ENCODE data around the gene NFX1. TPM values are rescaled to one million over a fixed set of nuclear protein-coding genes. Genes with fewer than 3 reads are reported as not detected.
"Not testable (repeated sequence)": the region's sequence is repeated elsewhere in the genome, so short reads cannot be mapped to it uniquely, and the experiment has no call there.

NFX1 gene
- total and polyA plus RNA-seq, 2 donors: 15.5 to 23.3 TPM

DNA sequence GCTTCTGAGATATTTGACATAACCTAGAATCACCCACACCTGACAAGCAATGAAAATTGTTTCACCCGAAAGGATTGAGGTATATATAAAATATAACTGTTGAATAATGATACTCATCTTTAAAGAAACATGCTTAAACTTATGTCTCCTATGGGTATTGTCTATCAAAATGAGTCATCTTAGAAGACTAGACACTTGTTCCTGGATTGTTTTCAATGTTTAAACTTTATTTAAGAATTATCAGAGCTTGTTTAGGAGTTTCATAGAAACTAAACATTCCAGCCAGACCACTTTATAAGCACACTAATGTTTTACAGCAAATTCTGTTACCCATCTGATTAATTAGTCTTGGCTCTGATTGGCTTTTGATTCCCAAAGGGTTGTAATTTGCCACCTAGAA, 19.6 kb downstream of the NFX1 start:
- H3K36me3 ChIP-seq (ENCODE audit: control insufficient read depth in 2 of 2, insufficient read depth in 2 of 2, low read length in 1 of 2): peaks cover 74 to 92% of the 10 kb centered on the region in 2 donors
- H3K4me3 ChIP-seq (ENCODE audit: low read length in 2 of 2): no peak overlapping the region
- no peak for DNase-seq (ENCODE audit: low read depth in 6 of 9, low spot score in 9 of 9)
- H3K4me1 ChIP-seq (ENCODE audit: control insufficient read depth in 2 of 2, insufficient read depth in 2 of 2, low read length in 2 of 2): no peaks in the 10 kb centered on the region
- 94% methylated on average over 1 of the region's 1 CpG for WGBS
- no peaks in the 10 kb centered on the region for H3K27me3 ChIP-seq (ENCODE audit: control insufficient read depth in 2 of 2, insufficient read depth in 1 of 2, low read length in 1 of 2)
- H3K9me3 ChIP-seq (ENCODE audit: control insufficient read depth in 2 of 2, insufficient read depth in 1 of 2, low read length in 1 of 2): no peaks in the 10 kb centered on the region
- H3K27ac ChIP-seq (ENCODE audit: low read depth in 1 of 2, low read length in 1 of 2): no peak overlapping the region

DNA sequence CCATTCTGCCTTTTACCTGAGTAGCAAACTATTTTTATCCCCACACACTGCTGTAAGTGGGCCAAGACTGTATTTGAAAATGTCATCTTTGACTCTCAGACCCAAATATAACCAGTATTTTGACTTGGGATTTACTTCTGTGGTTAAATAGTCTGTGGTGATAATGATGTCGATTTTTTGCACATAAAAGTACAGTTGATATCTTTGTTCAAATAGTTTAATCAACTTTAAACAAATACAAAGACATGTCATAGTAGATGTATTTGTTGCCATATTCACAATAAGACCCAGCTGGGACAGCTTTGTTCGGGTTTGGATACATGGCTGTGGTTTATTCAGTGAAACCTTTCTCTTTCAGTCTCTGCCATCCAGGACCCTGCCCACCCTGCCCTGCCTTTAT, 20.4 kb downstream of the NFX1 start:
- no peaks in the 10 kb centered on the region for H3K9me3 ChIP-seq (ENCODE audit: control insufficient read depth in 2 of 2, insufficient read depth in 1 of 2, low read length in 1 of 2)
- 99% methylated on average over 2 of the region's 2 CpGs for WGBS
- DNase-seq (ENCODE audit: low read depth in 6 of 9, low spot score in 9 of 9): no peak
- no peaks in the 10 kb centered on the region for H3K4me1 ChIP-seq (ENCODE audit: control insufficient read depth in 2 of 2, insufficient read depth in 2 of 2, low read length in 2 of 2)
- H3K27ac ChIP-seq (ENCODE audit: low read depth in 1 of 2, low read length in 1 of 2): no peak overlapping the region
- H3K27me3 ChIP-seq (ENCODE audit: control insufficient read depth in 2 of 2, insufficient read depth in 1 of 2, low read length in 1 of 2): no peaks in the 10 kb centered on the region
- H3K36me3 ChIP-seq (ENCODE audit: control insufficient read depth in 2 of 2, insufficient read depth in 2 of 2, low read length in 1 of 2): peaks cover 70 to 91% of the 10 kb centered on the region in 2 donors
- no peak overlapping the region for H3K4me3 ChIP-seq (ENCODE audit: low read length in 2 of 2)

GRCh38 chr9:33311953-33312352, 21.6 kb downstream of the NFX1 start:
- no peak for DNase-seq (ENCODE audit: low read depth in 6 of 9, low spot score in 9 of 9)
- no peak overlapping the region for H3K4me3 ChIP-seq (ENCODE audit: low read length in 2 of 2)
- no peaks in the 10 kb centered on the region for H3K4me1 ChIP-seq (ENCODE audit: control insufficient read depth in 2 of 2, insufficient read depth in 2 of 2, low read length in 2 of 2)
- H3K27me3 ChIP-seq (ENCODE audit: control insufficient read depth in 2 of 2, insufficient read depth in 1 of 2, low read length in 1 of 2): no peaks in the 10 kb centered on the region
- no peaks in the 10 kb centered on the region for H3K9me3 ChIP-seq (ENCODE audit: control insufficient read depth in 2 of 2, insufficient read depth in 1 of 2, low read length in 1 of 2)
- H3K27ac ChIP-seq (ENCODE audit: low read depth in 1 of 2, low read length in 1 of 2): no peak overlapping the region
- WGBS: 99% methylated on average over 2 of the region's 2 CpGs
- H3K36me3 ChIP-seq (ENCODE audit: control insufficient read depth in 2 of 2, insufficient read depth in 2 of 2, low read length in 1 of 2): peaks cover 65 to 90% of the 10 kb centered on the region in 2 donors

DNA sequence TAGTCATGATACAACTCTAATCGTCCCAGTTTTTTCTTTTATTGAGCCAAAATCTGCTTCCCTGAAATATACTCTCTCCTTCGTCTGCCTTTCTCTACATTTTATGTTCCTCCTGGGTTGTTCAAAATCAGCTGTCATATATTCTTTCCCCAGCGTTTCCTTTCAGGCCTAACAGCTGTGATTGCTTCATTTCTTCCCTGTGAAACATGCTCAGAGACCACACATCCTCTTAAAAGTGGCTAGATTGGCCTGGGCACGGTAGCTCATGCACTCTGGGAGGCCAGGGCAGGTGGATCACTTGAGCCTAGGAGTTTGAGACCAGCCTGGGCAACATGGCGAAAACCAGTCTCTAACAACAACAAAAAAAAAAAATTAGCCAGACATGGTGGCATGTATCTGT, 25.1 kb downstream of the NFX1 start:
- Histone ChIP-seq H3K4me3 (ENCODE audit: low read length in 2 of 2) (no peak overlapping the region), H3K36me3 (ENCODE audit: control insufficient read depth in 2 of 2, insufficient read depth in 2 of 2, low read length in 1 of 2) (peaks cover 67 to 88% of the 10 kb centered on the region in 2 donors), H3K4me1 (ENCODE audit: control insufficient read depth in 2 of 2, insufficient read depth in 2 of 2, low read length in 2 of 2) (no peaks in the 10 kb centered on the region), H3K9me3 (ENCODE audit: control insufficient read depth in 2 of 2, insufficient read depth in 1 of 2, low read length in 1 of 2) (no peaks in the 10 kb centered on the region), H3K27ac (ENCODE audit: low read depth in 1 of 2, low read length in 1 of 2) (no peak overlapping the region), H3K27me3 (ENCODE audit: control insufficient read depth in 2 of 2, insufficient read depth in 1 of 2, low read length in 1 of 2) (no peaks in the 10 kb centered on the region)
- no peak for DNase-seq (ENCODE audit: low read depth in 6 of 9, low spot score in 9 of 9)
- WGBS: 92% methylated on average over 5 of the region's 5 CpGs

DNA sequence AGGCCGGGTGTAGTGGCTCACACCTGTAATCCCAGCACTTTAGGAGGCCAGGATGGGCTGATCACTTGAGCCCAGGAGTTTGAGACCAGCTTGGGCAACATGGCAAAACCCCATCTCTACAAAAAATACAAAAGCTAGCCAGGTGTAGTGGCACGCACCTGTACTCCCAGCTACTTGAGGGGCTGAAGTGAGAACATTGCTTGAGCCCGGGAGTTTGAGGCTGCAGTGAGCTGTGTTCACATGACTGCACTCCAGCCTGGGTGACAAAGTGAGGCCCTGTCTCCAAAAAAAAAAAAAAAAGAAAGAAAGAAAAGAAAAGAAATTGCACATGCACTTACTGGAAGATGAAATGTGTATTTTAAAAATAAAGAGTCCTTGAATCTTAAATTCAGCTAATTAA, 26.8 kb downstream of the NFX1 start:
- not testable (repeated sequence) for H3K27me3 ChIP-seq (ENCODE audit: control insufficient read depth in 2 of 2, insufficient read depth in 1 of 2, low read length in 1 of 2); H3K4me3 ChIP-seq (ENCODE audit: low read length in 2 of 2); H3K27ac ChIP-seq (ENCODE audit: low read depth in 1 of 2, low read length in 1 of 2); DNase-seq (ENCODE audit: low read depth in 6 of 9, low spot score in 9 of 9); H3K9me3 ChIP-seq (ENCODE audit: control insufficient read depth in 2 of 2, insufficient read depth in 1 of 2, low read length in 1 of 2); H3K4me1 ChIP-seq (ENCODE audit: control insufficient read depth in 2 of 2, insufficient read depth in 2 of 2, low read length in 2 of 2)
- peaks cover 70 to 88% of the 10 kb centered on the region in 2 donors for H3K36me3 ChIP-seq (ENCODE audit: control insufficient read depth in 2 of 2, insufficient read depth in 2 of 2, low read length in 1 of 2)
- over 99% methylated on average over 3 of the region's 3 CpGs for WGBS

DNA sequence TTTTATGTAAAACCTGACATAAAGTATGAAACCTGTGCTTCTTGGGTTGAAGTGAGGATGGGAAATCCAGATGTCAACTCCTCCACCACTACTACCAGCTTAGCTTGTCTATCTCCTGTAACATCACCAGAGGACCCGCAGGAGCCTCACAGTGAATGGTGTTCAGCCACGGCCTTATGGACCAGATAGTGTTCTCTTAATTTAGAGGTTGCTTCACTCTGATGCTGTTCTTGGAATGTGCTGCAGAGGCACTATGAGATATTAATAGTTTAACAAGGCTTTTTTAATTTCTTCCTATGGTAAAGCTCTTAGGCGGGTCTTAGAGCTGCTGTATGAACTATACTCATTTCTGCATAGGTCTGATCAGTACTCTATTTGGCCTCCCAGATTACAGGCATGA, 27.9 kb downstream of the NFX1 start:
- Histone ChIP-seq H3K27ac (ENCODE audit: low read depth in 1 of 2, low read length in 1 of 2) (no peak overlapping the region), H3K36me3 (ENCODE audit: control insufficient read depth in 2 of 2, insufficient read depth in 2 of 2, low read length in 1 of 2) (peaks cover 71 to 88% of the 10 kb centered on the region in 2 donors)
- 97% methylated on average over 3 of the region's 3 CpGs for WGBS

DNA sequence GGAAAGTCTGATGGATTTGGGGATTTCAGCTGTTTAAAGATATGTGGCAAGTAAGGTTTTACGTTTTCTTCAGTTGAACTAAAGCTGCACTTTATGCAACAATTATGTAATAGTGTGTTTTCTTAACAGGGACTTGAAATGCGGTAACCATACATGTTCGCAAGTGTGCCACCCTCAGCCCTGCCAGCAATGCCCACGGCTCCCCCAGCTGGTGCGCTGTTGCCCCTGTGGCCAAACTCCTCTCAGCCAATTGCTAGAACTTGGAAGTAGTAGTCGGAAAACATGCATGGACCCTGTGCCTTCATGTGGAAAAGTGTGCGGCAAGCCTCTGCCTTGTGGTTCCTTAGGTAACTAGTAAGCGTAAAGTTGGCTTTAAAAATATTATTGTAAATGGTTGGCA, 28.5 kb downstream of the NFX1 start:
- no peaks in the 10 kb centered on the region for H3K27me3 ChIP-seq (ENCODE audit: control insufficient read depth in 2 of 2, insufficient read depth in 1 of 2, low read length in 1 of 2)
- DNase-seq (ENCODE audit: low read depth in 6 of 9, low spot score in 9 of 9): no peak
- no peak overlapping the region for H3K4me3 ChIP-seq (ENCODE audit: low read length in 2 of 2)
- H3K4me1 ChIP-seq (ENCODE audit: control insufficient read depth in 2 of 2, insufficient read depth in 2 of 2, low read length in 2 of 2): no peaks in the 10 kb centered on the region
- H3K27ac ChIP-seq (ENCODE audit: low read depth in 1 of 2, low read length in 1 of 2): no peak overlapping the region
- WGBS: 96% methylated on average over 8 of the region's 8 CpGs
- H3K36me3 ChIP-seq (ENCODE audit: control insufficient read depth in 2 of 2, insufficient read depth in 2 of 2, low read length in 1 of 2): peaks cover 68 to 87% of the 10 kb centered on the region in 2 donors
- no peaks in the 10 kb centered on the region for H3K9me3 ChIP-seq (ENCODE audit: control insufficient read depth in 2 of 2, insufficient read depth in 1 of 2, low read length in 1 of 2)

More for the DNA sequence above, 27.9 kb downstream of the NFX1 start:
- no peaks in the 10 kb centered on the region for H3K27me3 ChIP-seq (ENCODE audit: control insufficient read depth in 2 of 2, insufficient read depth in 1 of 2, low read length in 1 of 2)
- no peaks in the 10 kb centered on the region for H3K9me3 ChIP-seq (ENCODE audit: control insufficient read depth in 2 of 2, insufficient read depth in 1 of 2, low read length in 1 of 2)
- no peaks in the 10 kb centered on the region for H3K4me1 ChIP-seq (ENCODE audit: control insufficient read depth in 2 of 2, insufficient read depth in 2 of 2, low read length in 2 of 2)
- DNase-seq (ENCODE audit: low read depth in 6 of 9, low spot score in 9 of 9): no peak
- H3K4me3 ChIP-seq (ENCODE audit: low read length in 2 of 2): no peak overlapping the region

DNA sequence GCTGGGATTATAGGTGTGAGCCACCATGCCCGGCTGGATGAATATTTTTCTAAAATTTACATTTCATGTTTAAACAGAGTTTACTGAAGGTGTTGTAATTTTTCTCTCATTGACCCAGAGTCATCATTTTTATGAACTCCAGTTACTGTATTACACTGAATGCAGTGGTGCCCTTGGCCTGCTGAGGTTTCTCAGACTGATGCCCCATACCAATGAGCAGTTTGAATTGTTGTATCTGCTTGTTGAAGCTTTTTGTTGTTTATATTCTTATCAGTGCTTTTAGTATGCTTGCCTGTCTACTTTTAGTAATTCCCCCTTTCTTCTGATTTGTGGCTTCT, 29.9 kb downstream of the NFX1 start:
- Histone ChIP-seq H3K4me3 (ENCODE audit: low read length in 2 of 2) (no peak overlapping the region), H3K4me1 (ENCODE audit: control insufficient read depth in 2 of 2, insufficient read depth in 2 of 2, low read length in 2 of 2) (no peaks in the 10 kb centered on the region), H3K36me3 (ENCODE audit: control insufficient read depth in 2 of 2, insufficient read depth in 2 of 2, low read length in 1 of 2) (peaks cover 61 to 83% of the 10 kb centered on the region in 2 donors), H3K27ac (ENCODE audit: low read depth in 1 of 2, low read length in 1 of 2) (no peak overlapping the region), H3K9me3 (ENCODE audit: control insufficient read depth in 2 of 2, insufficient read depth in 1 of 2, low read length in 1 of 2) (no peaks in the 10 kb centered on the region), H3K27me3 (ENCODE audit: control insufficient read depth in 2 of 2, insufficient read depth in 1 of 2, low read length in 1 of 2) (no peaks in the 10 kb centered on the region)
- no peak for DNase-seq (ENCODE audit: low read depth in 6 of 9, low spot score in 9 of 9)
- WGBS: 92% methylated on average over 1 of the region's 1 CpG

GRCh38 chr9:33320568-33321261, 30.4 kb downstream of the NFX1 start:
- H3K27ac ChIP-seq (ENCODE audit: low read depth in 1 of 2, low read length in 1 of 2): peak overlapping the region in 1 of 2 donors; percentile 36
- no peaks in the 10 kb centered on the region for H3K4me1 ChIP-seq (ENCODE audit: control insufficient read depth in 2 of 2, insufficient read depth in 2 of 2, low read length in 2 of 2)
- no peak overlapping the region for H3K4me3 ChIP-seq (ENCODE audit: low read length in 2 of 2)
- no peak for DNase-seq (ENCODE audit: low read depth in 6 of 9, low spot score in 9 of 9)
- WGBS: 94% methylated on average over 2 of the region's 2 CpGs
- H3K27me3 ChIP-seq (ENCODE audit: control insufficient read depth in 2 of 2, insufficient read depth in 1 of 2, low read length in 1 of 2): no peaks in the 10 kb centered on the region
- H3K36me3 ChIP-seq (ENCODE audit: control insufficient read depth in 2 of 2, insufficient read depth in 2 of 2, low read length in 1 of 2): peaks cover 57 to 79% of the 10 kb centered on the region in 2 donors
- H3K9me3 ChIP-seq (ENCODE audit: control insufficient read depth in 2 of 2, insufficient read depth in 1 of 2, low read length in 1 of 2): no peaks in the 10 kb centered on the region
